Left lung (tissue), 10 donors: ENCODE results near the gene ZMYND8. TPM values are rescaled to one million over a fixed set of nuclear protein-coding genes. Genes with fewer than 3 reads are reported as not detected.
"Not testable (repeated sequence)": the region's sequence is repeated elsewhere in the genome, so short reads cannot be mapped to it uniquely, and the experiment has no call there.

Experiments used
- ATAC-seq: fragments of 200-7000 bp; cut with Tn5 transposase; one replicate; pipeline ENCODE4 v1.9.1; 2020; ENCODE audit warnings: moderate library complexity
- DNase-seq, 4 donors: peaks; one replicate each; pipeline ENCODE4 v3.0.0-alpha.2; 2013 to 2020
- H3K27ac ChIP-seq, 2 donors: fragments of 200-600 bp; sonication (generic) in 1 of 2; one replicate each; pipeline versions ENCODE4 v1.5.0 to v1.8.0; 2020 to 2021
- H3K27me3 ChIP-seq, 2 donors: fragments of 200-600 bp; sonication (generic) in 1 of 2; one replicate each; pipeline versions ENCODE4 v1.5.0 to v1.8.0; 2020 to 2021
- H3K36me3 ChIP-seq, 2 donors: fragments of 200-600 bp; sonication (generic) in 1 of 2; one replicate each; pipeline versions ENCODE4 v1.5.0 to v1.8.0; 2020 to 2021
- H3K4me1 ChIP-seq, 2 donors: fragments of 200-600 bp; one replicate each; pipeline ENCODE4 v1.8.0; 2021
- H3K4me3 ChIP-seq, 2 donors: fragments of 200-600 bp; sonication (generic) in 1 of 2; one replicate each; pipeline versions ENCODE4 v1.5.0 to v1.8.0; 2020 to 2021; ENCODE audit warnings: mild to moderate bottlenecking in 1 of 2
- H3K9me3 ChIP-seq, 2 donors: fragments of 200-600 bp; sonication (generic) in 1 of 2; one replicate each; pipeline versions ENCODE4 v1.5.0 to v1.8.0; 2020 to 2021
- intact Hi-C, 2 donors: fragments of 100-400 bp; cut with DNase I; formaldehyde crosslinking; loops; one replicate each; pipeline versions ENCODE4 v1.11.2 to v1.14.2; 2022
- polyA plus RNA-seq, 6 donors: library from polyadenylated mRNA; unstranded; fragments of 120-200 nt; gene quantifications; one replicate each; pipeline ENCODE4 v1.2.1, GENCODE V29; 2013; ENCODE audit not compliant: insufficient read length in 6 of 6
- total RNA-seq, 2 donors: library from RNA; stranded (reverse); fragmentation: NEBNext Ultra II Directional; extraction: Animal tissue kit (Norgen Biotek cat#: 25700); gene quantifications; one replicate each; pipeline ENCODE4 v1.2.1, GENCODE V29; 2021
- TF ChIP-seq, protein P1 (sequence below), 2 donors: fragments of 200-600 bp; sonication (generic) in 1 of 2; IDR thresholded peaks; one replicate each; pipeline versions ENCODE4 v1.5.0 to v1.8.0; 2021; ENCODE audit warnings: antibody characterized with exemption in 2 of 2
- donor health status: DM: no; HTN: yes; CAD: no.
- donor health status: DM: no; HTN: no; CAD: no.

The ZMYND8 gene
- total and polyA plus RNA-seq, 8 donors = 38.9 to 50.8 (median 42.4) TPM

GRCh38 chr20:47263465-47264084 lies 92.9 kb downstream of the ZMYND8 start:
- ATAC-seq (no peak), DNase-seq (no peak)
- intact Hi-C loops = no loop called here
- H3K4me1 ChIP-seq = peaks cover 0 to 16% of the 10 kb centered on the region in 2 donors
- H3K4me3 ChIP-seq = no peak overlapping the region
- H3K27me3 ChIP-seq = no peaks in the 10 kb centered on the region
- peaks cover 0 to 70% of the 10 kb centered on the region in 2 donors for H3K36me3 ChIP-seq
- no peak overlapping the region for H3K27ac ChIP-seq
- TF ChIP-seq, protein P1, sequence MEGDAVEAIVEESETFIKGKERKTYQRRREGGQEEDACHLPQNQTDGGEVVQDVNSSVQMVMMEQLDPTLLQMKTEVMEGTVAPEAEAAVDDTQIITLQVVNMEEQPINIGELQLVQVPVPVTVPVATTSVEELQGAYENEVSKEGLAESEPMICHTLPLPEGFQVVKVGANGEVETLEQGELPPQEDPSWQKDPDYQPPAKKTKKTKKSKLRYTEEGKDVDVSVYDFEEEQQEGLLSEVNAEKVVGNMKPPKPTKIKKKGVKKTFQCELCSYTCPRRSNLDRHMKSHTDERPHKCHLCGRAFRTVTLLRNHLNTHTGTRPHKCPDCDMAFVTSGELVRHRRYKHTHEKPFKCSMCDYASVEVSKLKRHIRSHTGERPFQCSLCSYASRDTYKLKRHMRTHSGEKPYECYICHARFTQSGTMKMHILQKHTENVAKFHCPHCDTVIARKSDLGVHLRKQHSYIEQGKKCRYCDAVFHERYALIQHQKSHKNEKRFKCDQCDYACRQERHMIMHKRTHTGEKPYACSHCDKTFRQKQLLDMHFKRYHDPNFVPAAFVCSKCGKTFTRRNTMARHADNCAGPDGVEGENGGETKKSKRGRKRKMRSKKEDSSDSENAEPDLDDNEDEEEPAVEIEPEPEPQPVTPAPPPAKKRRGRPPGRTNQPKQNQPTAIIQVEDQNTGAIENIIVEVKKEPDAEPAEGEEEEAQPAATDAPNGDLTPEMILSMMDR (IDR thresholded peaks at IDR 0.05) = no peak
- H3K9me3 ChIP-seq = no peaks in the 10 kb centered on the region

- intact Hi-C loops = no loop called here
- ATAC-seq = no peak
- H3K27me3 ChIP-seq = no peaks in the 10 kb centered on the region
- H3K36me3 ChIP-seq = peaks cover 0 to 70% of the 10 kb centered on the region in 2 donors
- TF ChIP-seq, protein P1 (IDR thresholded peaks at IDR 0.05) = no peak
- no peak overlapping the region for H3K4me3 ChIP-seq
- no peak overlapping the region for H3K27ac ChIP-seq
- peaks cover 0 to 21% of the 10 kb centered on the region in 2 donors for H3K4me1 ChIP-seq
- no peak for DNase-seq
- no peaks in the 10 kb centered on the region for H3K9me3 ChIP-seq
These were observed 93.4 kb downstream of the ZMYND8 start for GRCh38 chr20:47263080-47263464.

GRCh38 chr20:47262365-47263013 lies 94.0 kb downstream of the ZMYND8 start:
- Histone ChIP-seq H3K27me3 (no peaks in the 10 kb centered on the region), H3K4me1 (peaks cover 0 to 22% of the 10 kb centered on the region in 2 donors), H3K36me3 (peaks cover 0 to 66% of the 10 kb centered on the region in 2 donors), H3K27ac (no peak overlapping the region), H3K9me3 (no peaks in the 10 kb centered on the region), H3K4me3 (no peak overlapping the region)
- intact Hi-C loops = no loop called here
- TF ChIP-seq, protein P1 (IDR thresholded peaks at IDR 0.05) = no peak
- ATAC-seq (no peak), DNase-seq (no peak)

DNA sequence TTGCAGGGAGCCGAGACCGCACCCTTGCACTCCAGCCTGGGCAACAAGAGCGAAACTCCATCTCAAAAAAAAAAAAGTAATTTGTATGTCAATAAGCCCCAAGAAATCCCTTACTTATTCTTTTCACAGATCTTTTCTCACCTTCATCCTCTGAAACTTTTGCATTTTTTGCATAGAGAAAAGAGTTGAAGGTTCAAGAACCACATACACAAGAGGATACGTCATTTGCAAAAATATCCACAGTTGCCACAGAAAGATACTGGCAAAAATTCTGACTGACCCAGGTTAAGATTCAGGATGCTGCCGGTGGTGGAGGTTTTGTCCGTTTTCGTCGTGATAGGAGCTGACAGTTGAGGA lies 94.5 kb downstream of the ZMYND8 start:
- no peaks in the 10 kb centered on the region for H3K9me3 ChIP-seq
- no peak for ATAC-seq
- no peaks in the 10 kb centered on the region for H3K27me3 ChIP-seq
- H3K27ac ChIP-seq = no peak overlapping the region
- TF ChIP-seq, protein P1 (IDR thresholded peaks at IDR 0.05) = no peak
- no peak for DNase-seq
- H3K4me3 ChIP-seq = no peak overlapping the region
- peaks cover 0 to 22% of the 10 kb centered on the region in 2 donors for H3K4me1 ChIP-seq
- intact Hi-C loops = no loop called here
- H3K36me3 ChIP-seq = peaks cover 0 to 61% of the 10 kb centered on the region in 2 donors

- ATAC-seq, intact Hi-C loops, H3K4me3 ChIP-seq, H3K27me3 ChIP-seq, DNase-seq, H3K27ac ChIP-seq, H3K9me3 ChIP-seq: not testable (repeated sequence)
- Histone ChIP-seq H3K4me1 (peaks cover 0 to 22% of the 10 kb centered on the region in 2 donors), H3K36me3 (peaks cover 0 to 61% of the 10 kb centered on the region in 2 donors)
These were observed 95.2 kb downstream of the ZMYND8 start for GRCh38 chr20:47261161-47261774.

DNA sequence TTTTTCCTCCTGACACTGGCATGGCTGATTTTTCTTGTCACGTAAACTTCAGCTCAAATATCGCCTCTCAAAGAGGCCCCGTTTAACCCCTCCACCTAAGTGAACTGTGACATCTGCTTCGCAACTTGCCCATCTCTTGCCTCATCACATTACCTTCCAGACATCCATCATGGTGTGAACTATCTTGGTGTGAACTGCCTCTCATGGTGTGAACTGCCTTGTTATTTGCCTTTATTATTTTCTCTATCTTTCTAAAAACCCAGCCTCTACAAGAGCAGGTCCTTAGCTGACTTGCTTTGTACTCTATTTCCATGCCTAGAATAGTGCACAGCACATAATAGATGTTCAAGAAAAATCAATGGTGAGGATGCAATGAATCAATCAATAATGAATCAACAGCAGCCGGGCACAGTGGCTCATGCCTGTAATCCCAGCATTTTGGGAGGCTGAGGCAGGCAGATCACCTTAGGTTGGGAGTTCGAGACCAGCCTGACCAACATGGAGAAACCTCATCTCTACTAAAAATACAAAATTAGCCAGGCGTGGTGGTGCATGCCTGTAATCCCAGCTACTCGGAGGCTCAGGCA lies 95.9 kb downstream of the ZMYND8 start:
- Histone ChIP-seq H3K36me3 (peaks cover 0 to 60% of the 10 kb centered on the region in 2 donors), H3K4me1 (peaks cover 0 to 22% of the 10 kb centered on the region in 2 donors)
- H3K4me3 ChIP-seq, intact Hi-C loops, DNase-seq, H3K9me3 ChIP-seq, H3K27me3 ChIP-seq, H3K27ac ChIP-seq, ATAC-seq: not testable (repeated sequence)
